ENCODE data around the gene SLCO4C1.

The SLCO4C1 gene

GRCh38 chr5:102277144-102277543 is 18.9 kb downstream of the SLCO4C1 start (continued):
- TF ChIP-seq ZIC2 (tag by site-specific recombination; IDR thresholded peaks at IDR 0.05) (no peak), ZXDB (tag by site-specific recombination; IDR thresholded peaks at IDR 0.05) (no peak), ZNF48 (tag by site-specific recombination; IDR thresholded peaks at IDR 0.05) (no peak), ZNF549 (tag by site-specific recombination; IDR thresholded peaks at IDR 0.05) (no peak)

DNA sequence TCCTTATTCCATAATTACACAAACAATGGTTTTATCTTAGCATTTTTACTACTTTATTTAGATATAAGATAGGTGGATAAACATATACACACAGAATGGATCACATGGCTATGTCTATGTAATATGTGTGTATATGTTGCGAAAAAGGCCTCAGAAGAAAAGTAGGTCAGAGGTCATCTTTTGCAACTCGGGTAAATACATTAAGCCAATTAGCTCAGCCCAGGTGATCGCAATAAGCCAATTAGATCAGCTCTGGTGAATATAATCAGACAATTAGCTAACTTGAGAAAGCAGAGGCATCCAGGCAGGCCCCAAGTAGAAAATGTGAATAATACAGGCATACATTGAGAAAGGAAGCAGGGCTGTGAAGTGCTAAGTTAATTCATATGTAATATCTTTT is 24.3 kb downstream of the SLCO4C1 start:
- no peak overlapping the region for H3K27ac ChIP-seq (ENCODE audit: extremely low read depth, low read depth, low read length)
- H3K4me1 ChIP-seq (ENCODE audit: control insufficient read depth, insufficient read depth, low read length), result no peaks in the 10 kb centered on the region
- no peak overlapping the region for H3K4me3 ChIP-seq (ENCODE audit: low read depth, low read length)
- CTCF ChIA-PET, result interaction anchor here (0.6 to 1.1 kb wide), 2 partner anchors 24 to 221 kb away, joined by 3 to 4 read pairs; partner anchors contain the start of gene SLCO4C1
- H3K36me3 ChIP-seq (ENCODE audit: control insufficient read depth in 2 of 2, insufficient read depth in 1 of 2, low read length in 2 of 2), result no peaks in the 10 kb centered on the region
- no peaks in the 10 kb centered on the region for H3K9me3 ChIP-seq (ENCODE audit: control insufficient read depth, insufficient read depth, low read depth, low read length)
- TF ChIP-seq ZNF544 (tag by site-specific recombination; IDR thresholded peaks at IDR 0.05) (no peak), ZNF664 (tag by site-specific recombination; IDR thresholded peaks at IDR 0.05) (no peak), OSR2 (tag by site-specific recombination; IDR thresholded peaks at IDR 0.05) (no peak), OVOL3 (tag by site-specific recombination; IDR thresholded peaks at IDR 0.05) (no peak), SCRT2 (tag by site-specific recombination; IDR thresholded peaks at IDR 0.05) (no peak)
- POLR2A ChIA-PET, result no interaction called here

DNA sequence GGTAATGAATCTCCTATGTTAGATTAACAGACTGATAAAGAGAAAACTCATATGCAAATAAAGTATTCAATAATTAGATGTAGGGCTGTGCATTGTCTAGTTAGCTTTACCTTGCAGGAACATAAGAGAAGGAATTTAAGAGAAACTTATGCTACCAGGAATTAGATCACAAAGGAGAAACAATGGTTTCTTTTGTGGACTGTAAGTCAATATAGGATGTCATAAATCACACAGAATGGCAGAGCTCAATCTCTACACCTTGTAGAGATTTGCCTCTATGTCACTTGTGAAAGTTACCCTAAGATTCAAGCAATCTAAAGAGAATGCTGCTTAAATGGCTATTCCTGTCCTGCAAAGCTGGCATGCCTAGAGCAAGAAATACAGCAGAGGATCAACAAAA is 26.0 kb downstream of the SLCO4C1 start:
- ChIA-PET POLR2A (no interaction called here), CTCF (interaction anchor here (1.0 kb wide), 1 partner anchor 25 kb away, joined by 3 read pairs; no protein-coding TSS in a partner anchor)
- Histone ChIP-seq H3K27ac (ENCODE audit: extremely low read depth, low read depth, low read length) (no peak overlapping the region), H3K4me3 (ENCODE audit: low read depth, low read length) (no peak overlapping the region), H3K9me3 (ENCODE audit: control insufficient read depth, insufficient read depth, low read depth, low read length) (no peaks in the 10 kb centered on the region), H3K4me1 (ENCODE audit: control insufficient read depth, insufficient read depth, low read length) (no peaks in the 10 kb centered on the region), H3K36me3 (ENCODE audit: control insufficient read depth in 2 of 2, insufficient read depth in 1 of 2, low read length in 2 of 2) (no peaks in the 10 kb centered on the region)
- no peak for TF ChIP-seq ZIC2 (tag by site-specific recombination; IDR thresholded peaks at IDR 0.05)
- no peak for TF ChIP-seq ZEB2 (tag by site-specific recombination; IDR thresholded peaks at IDR 0.05)
- TF ChIP-seq, protein P1, sequence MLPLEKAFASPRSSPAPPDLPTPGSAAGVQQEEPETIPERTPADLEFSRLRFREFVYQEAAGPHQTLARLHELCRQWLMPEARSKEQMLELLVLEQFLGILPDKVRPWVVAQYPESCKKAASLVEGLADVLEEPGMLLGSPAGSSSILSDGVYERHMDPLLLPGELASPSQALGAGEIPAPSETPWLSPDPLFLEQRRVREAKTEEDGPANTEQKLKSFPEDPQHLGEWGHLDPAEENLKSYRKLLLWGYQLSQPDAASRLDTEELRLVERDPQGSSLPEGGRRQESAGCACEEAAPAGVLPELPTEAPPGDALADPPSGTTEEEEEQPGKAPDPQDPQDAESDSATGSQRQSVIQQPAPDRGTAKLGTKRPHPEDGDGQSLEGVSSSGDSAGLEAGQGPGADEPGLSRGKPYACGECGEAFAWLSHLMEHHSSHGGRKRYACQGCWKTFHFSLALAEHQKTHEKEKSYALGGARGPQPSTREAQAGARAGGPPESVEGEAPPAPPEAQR (tag by site-specific recombination; IDR thresholded peaks at IDR 0.05), result no peak
- TF ChIP-seq ZNF239 (tag by site-specific recombination; IDR thresholded peaks at IDR 0.05), result no peak
- no peak for TF ChIP-seq BCL11B (tag by site-specific recombination; IDR thresholded peaks at IDR 0.05; ENCODE audit: low read depth)
- no peak for TF ChIP-seq ZNF600 (tag by site-specific recombination; IDR thresholded peaks at IDR 0.05)
- no peak for TF ChIP-seq KLF10 (tag by site-specific recombination; IDR thresholded peaks at IDR 0.05)
- TF ChIP-seq GFI1B (tag by site-specific recombination; IDR thresholded peaks at IDR 0.05), result no peak

GRCh38 chr5:102262688-102263087 is 33.4 kb downstream of the SLCO4C1 start:
- Histone ChIP-seq H3K9me3 (ENCODE audit: control insufficient read depth, insufficient read depth, low read depth, low read length) (no peaks in the 10 kb centered on the region), H3K27ac (ENCODE audit: extremely low read depth, low read depth, low read length) (no peak overlapping the region), H3K4me3 (ENCODE audit: low read depth, low read length) (no peak overlapping the region), H3K36me3 (ENCODE audit: control insufficient read depth in 2 of 2, insufficient read depth in 1 of 2, low read length in 2 of 2) (no peaks in the 10 kb centered on the region), H3K4me1 (ENCODE audit: control insufficient read depth, insufficient read depth, low read length) (no peaks in the 10 kb centered on the region)
- CTCF ChIA-PET, result no interaction called here
- POLR2A ChIA-PET, result no interaction called here
- TF ChIP-seq ZNF626 (tag by site-specific recombination; IDR thresholded peaks at IDR 0.05) (no peak), GLIS1 (tag by site-specific recombination; IDR thresholded peaks at IDR 0.05) (no peak), ZBTB44 (tag by site-specific recombination; IDR thresholded peaks at IDR 0.05) (no peak), ZNF791 (tag by site-specific recombination; IDR thresholded peaks at IDR 0.05) (no peak), ZNF558 (tag by site-specific recombination; IDR thresholded peaks at IDR 0.05) (no peak), ZNF76 (tag by site-specific recombination; IDR thresholded peaks at IDR 0.05; ENCODE audit: borderline replicate concordance, low read depth) (no peak), ZNF221 (tag by site-specific recombination; IDR thresholded peaks at IDR 0.05; ENCODE audit: borderline replicate concordance) (no peak), ZNF48 (tag by site-specific recombination; IDR thresholded peaks at IDR 0.05) (no peak)
- TF ChIP-seq, protein P2, sequence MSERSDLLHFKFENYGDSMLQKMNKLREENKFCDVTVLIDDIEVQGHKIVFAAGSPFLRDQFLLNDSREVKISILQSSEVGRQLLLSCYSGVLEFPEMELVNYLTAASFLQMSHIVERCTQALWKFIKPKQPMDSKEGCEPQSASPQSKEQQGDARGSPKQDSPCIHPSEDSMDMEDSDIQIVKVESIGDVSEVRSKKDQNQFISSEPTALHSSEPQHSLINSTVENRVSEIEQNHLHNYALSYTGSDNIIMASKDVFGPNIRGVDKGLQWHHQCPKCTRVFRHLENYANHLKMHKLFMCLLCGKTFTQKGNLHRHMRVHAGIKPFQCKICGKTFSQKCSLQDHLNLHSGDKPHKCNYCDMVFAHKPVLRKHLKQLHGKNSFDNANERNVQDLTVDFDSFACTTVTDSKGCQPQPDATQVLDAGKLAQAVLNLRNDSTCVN (tag by site-specific recombination; optimal IDR thresholded peaks at IDR 0.05), result no peak
- TF ChIP-seq, protein P3, sequence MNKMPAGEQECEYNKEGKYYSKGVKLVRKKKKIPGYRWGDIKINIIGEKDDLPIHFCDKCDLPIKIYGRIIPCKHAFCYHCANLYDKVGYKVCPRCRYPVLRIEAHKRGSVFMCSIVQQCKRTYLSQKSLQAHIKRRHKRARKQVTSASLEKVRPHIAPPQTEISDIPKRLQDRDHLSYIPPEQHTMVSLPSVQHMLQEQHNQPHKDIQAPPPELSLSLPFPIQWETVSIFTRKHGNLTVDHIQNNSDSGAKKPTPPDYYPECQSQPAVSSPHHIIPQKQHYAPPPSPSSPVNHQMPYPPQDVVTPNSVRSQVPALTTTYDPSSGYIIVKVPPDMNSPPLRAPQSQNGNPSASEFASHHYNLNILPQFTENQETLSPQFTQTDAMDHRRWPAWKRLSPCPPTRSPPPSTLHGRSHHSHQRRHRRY (tag by site-specific recombination; IDR thresholded peaks at IDR 0.05), result no peak

All from HEK293 (cell line).